ENCODE measurements around the gene TEC. TPM values are rescaled to one million over a fixed set of nuclear protein-coding genes. Genes with fewer than 3 reads are reported as not detected.

The TEC gene
- total and polyA plus RNA-seq, 9 of the 15 experiments (the other 6 are each of a cell fraction or from before 2014, with no cell fraction given) = 5.3 to 14.7 (median 8.8) TPM

DNA sequence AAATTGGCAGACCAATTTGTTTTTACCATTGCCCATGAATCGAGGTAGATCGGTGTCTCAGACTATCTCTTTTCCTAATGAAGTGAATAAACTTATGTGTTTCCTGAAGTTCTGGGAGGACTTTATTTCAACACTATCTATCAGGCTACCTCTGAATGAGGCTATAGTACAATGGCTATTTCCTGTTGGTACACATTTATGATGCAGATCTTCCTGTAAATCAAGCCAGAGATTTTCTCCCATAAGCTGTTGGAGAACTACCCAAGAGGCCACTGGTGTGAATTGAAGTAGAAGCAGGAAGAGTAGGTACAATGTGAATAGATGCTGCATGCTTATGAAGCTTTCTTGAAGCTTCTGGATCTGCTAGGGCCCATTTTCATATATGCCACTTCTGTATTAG lies 151.6 kb downstream of the TEC start:
- Histone ChIP-seq H3K9ac (ENCODE audit: insufficient read depth in 1 of 2, low read depth in 2 of 2, low read length in 2 of 2) (no peak overlapping the region), H3K9me1 (ENCODE audit: control insufficient read depth, insufficient read depth, low read length) (no peaks in the 10 kb centered on the region), H3K79me2 (ENCODE audit: control insufficient read depth, insufficient read depth, low read length) (no peaks in the 10 kb centered on the region), H3K27me3 (ENCODE audit: control insufficient read depth in 2 of 2, insufficient read depth in 2 of 2, low read length in 2 of 2) (no peaks in the 10 kb centered on the region), H3K9me3 (replicated peaks; ENCODE audit: control insufficient read depth, insufficient read depth, low read depth, low read length) (no peaks in the 10 kb centered on the region), H2AFZ (ENCODE audit: low read depth, low read length) (no peak overlapping the region), H3K4me2 (ENCODE audit: insufficient read depth, low read length) (no peak overlapping the region), H4K20me1 (replicated peaks; ENCODE audit: control insufficient read depth, insufficient read depth, low read length) (no peaks in the 10 kb centered on the region), H3K36me3 (ENCODE audit: control insufficient read depth, insufficient read depth, low read length) (no peaks in the 10 kb centered on the region), H3K4me1 (replicated peaks in 1 of 2; ENCODE audit: control insufficient read depth in 2 of 2, insufficient read depth in 2 of 2, low read length in 2 of 2) (peaks cover 0 to 5% of the 10 kb centered on the region in 2 experiments; a peak in 1 of 5 replicates), H3K27ac (ENCODE audit: extremely low read depth, low read depth, low read length) (no peak overlapping the region), H3K4me3 (no peak overlapping the region)
- in situ Hi-C loops (cut with MboI) = no loop called here
- FAIRE-seq (no peak), DNase-seq (ENCODE audit: extremely low read depth in 1 of 4, low spot score in 3 of 4) (no peak), ATAC-seq (no peak)
- CTCF ChIA-PET (ENCODE audit: low intra/inter-chr PET ratio) = interaction anchor here (0.6 kb wide), 1 partner anchor 256 kb away, joined by 3 read pairs; no protein-coding TSS in a partner anchor
- no peak for TF ChIP-seq CCNT2 (IDR thresholded peaks at IDR 0.05; ENCODE audit: borderline replicate concordance, extremely low read depth, insufficient read length, low read depth, low read length)
- no peak for TF ChIP-seq PHF20 (IDR thresholded peaks at IDR 0.05; ENCODE audit: partially characterized antibody)
- no peak for TF ChIP-seq CBX3 (IDR thresholded peaks at IDR 0.05; ENCODE audit: borderline replicate concordance in 1 of 2, low read length in 2 of 2)
- TF ChIP-seq ZNF239 (CRISPR knock-in tag; IDR thresholded peaks at IDR 0.05) = no peak
- TF ChIP-seq ZNF277 (CRISPR knock-in tag; IDR thresholded peaks at IDR 0.05; ENCODE audit: borderline replicate concordance) = no peak
- no peak for TF ChIP-seq IFI16 (CRISPR knock-in tag; IDR thresholded peaks at IDR 0.05)
- TF ChIP-seq MTA2 (IDR thresholded peaks at IDR 0.05; ENCODE audit: low read depth) = no peak
- TF ChIP-seq ZNF75A (CRISPR knock-in tag; IDR thresholded peaks at IDR 0.05) = no peak
- no peak for TF ChIP-seq ZNF57 (CRISPR knock-in tag; IDR thresholded peaks at IDR 0.05)
- TF ChIP-seq ILF3 (IDR thresholded peaks at IDR 0.05; ENCODE audit: borderline replicate concordance) = no peak
- TF ChIP-seq GABPB2 (CRISPR knock-in tag; conservative IDR thresholded peaks at IDR 0.05) = no peak
- TF ChIP-seq U2AF1 (optimal IDR thresholded peaks at IDR 0.05; ENCODE audit: low read depth, low read length) = no peak
- no peak for TF ChIP-seq ZNF146 (CRISPR knock-in tag; IDR thresholded peaks at IDR 0.05; ENCODE audit: unreplicated experiment)
- TF ChIP-seq SMARCA4 (IDR thresholded peaks at IDR 0.05) = no peak
- TF ChIP-seq SP1 (CRISPR knock-in tag; IDR thresholded peaks at IDR 0.05) = no peak
- TF ChIP-seq FOXM1 (IDR thresholded peaks at IDR 0.05; ENCODE audit: low read depth) = no peak
- TF ChIP-seq FOXM1 (CRISPR knock-in tag; IDR thresholded peaks at IDR 0.05; ENCODE audit: low read depth) = no peak
- no peak for TF ChIP-seq RBM39 (optimal IDR thresholded peaks at IDR 0.05; ENCODE audit: low read depth, low read length)
- TF ChIP-seq CXXC5 (CRISPR knock-in tag; IDR thresholded peaks at IDR 0.05) = no peak
- TF ChIP-seq HINFP (tag; conservative IDR thresholded peaks at IDR 0.05; ENCODE audit: low read depth) = no peak
- intact Hi-C loops (cut with micrococcal nuclease) = no loop called here
- no TSS peak for BruUV-seq (replicated peaks)
- WGBS (ENCODE audit: insufficient coverage, low coverage, missing lambda C conversion rate) = 43% methylated on average over 2 of the region's 2 CpGs
- POLR2A ChIA-PET = no interaction called here

Measured in K562 (cell line).